Endothelial cell of umbilical vein (primary cell): Measurements from ENCODE around the gene ABCB9. TPM values are rescaled to one million over a fixed set of nuclear protein-coding genes. Genes with fewer than 3 reads are reported as not detected.

Source experiments
- BruUV-seq: library from RNA; stranded (reverse); fragments of 400-500 nt; replicated peaks from 2 replicates; lab custom pipeline; 2021; lab: Mats Ljungman, UMichigan
- CTCF ChIA-PET: fragments of 300-600, 350-600 bp; sonication (Branson Sonifier 250); formaldehyde crosslinking; loops from one replicate; lab custom pipeline; 2021; ENCODE audit warnings: antibody characterized with exemption, inconsistent platforms; lab: Charles Lee
- POLR2A ChIA-PET: fragments of 300-600, 350-600 bp; sonication (Branson Sonifier 250); formaldehyde crosslinking; loops from one replicate; lab custom pipeline; 2021; ENCODE audit warnings: antibody characterized with exemption, inconsistent platforms; lab: Charles Lee
- DNase-seq: peaks from one replicate; pipeline ENCODE4 v3.0.0-alpha.2; 2011; ENCODE audit warnings: low read depth, low spot score
- FAIRE-seq: peaks from 2 replicates; lab custom pipeline; 2011; peaks lifted over from hg19 to GRCh38; lab: Jason Lieb, UNC
- H2AFZ ChIP-seq: 2 replicates; pipeline ENCODE4 v1.6.0; 2012; ENCODE audit warnings: low read depth, low read length, control low read depth, inconsistent platforms
- H3K27ac ChIP-seq: 2 replicates; pipeline ENCODE4 v1.5.1; 2011; ENCODE audit warnings: low read depth, mild to moderate bottlenecking, control low read depth, low read length, moderate library complexity; ENCODE audit not compliant: insufficient read depth
- H3K27me3 ChIP-seq, 2 experiments: 2 replicates each; pipeline versions ENCODE4 v1.6.0 to v1.6.1; 2011; ENCODE audit warnings: low read length in 2 of 2, mixed read lengths in 1 of 2; ENCODE audit not compliant: control insufficient read depth in 2 of 2, insufficient read depth in 2 of 2
- H3K36me3 ChIP-seq, 2 experiments: 2 replicates in 1 of 2; 3 replicates in 1 of 2; pipeline ENCODE4 v1.5.1; 2011; ENCODE audit warnings: low read length in 2 of 2, mild to moderate bottlenecking in 1 of 2, moderate library complexity in 1 of 2; ENCODE audit not compliant: control insufficient read depth in 2 of 2, insufficient read depth in 2 of 2; ENCODE audit errors: extremely low read depth in 1 of 2
- H3K4me1 ChIP-seq: 3 replicates; pipeline ENCODE4 v1.5.1; 2011; ENCODE audit warnings: mild to moderate bottlenecking, low read length; ENCODE audit not compliant: control insufficient read depth, insufficient read depth; ENCODE audit errors: extremely low read depth
- H3K4me2 ChIP-seq: 2 replicates; pipeline ENCODE4 v1.6.1; 2011; ENCODE audit warnings: low read length, control low read depth, mixed read lengths; ENCODE audit not compliant: insufficient read depth
- H3K4me3 ChIP-seq, 3 experiments: fragments of 200-600 bp in 1 of 3; sonication (generic), shearing (Covaris generic) in 1 of 3; replicated peaks in 1 of 3; 2 replicates each; pipeline ENCODE4 v1.5.1; 2011 to 2016; ENCODE audit warnings: control low read depth in 3 of 3, low read length in 3 of 3, mild to moderate bottlenecking in 2 of 3, inconsistent platforms in 1 of 3, low read depth in 1 of 3, moderate library complexity in 1 of 3; ENCODE audit not compliant: insufficient read depth in 1 of 3
- H3K79me2 ChIP-seq: 2 replicates; pipeline ENCODE4 v1.6.0; 2012; ENCODE audit warnings: low read length, inconsistent platforms; ENCODE audit not compliant: control insufficient read depth, insufficient read depth
- H3K9ac ChIP-seq: replicated peaks from 2 replicates; pipeline ENCODE3; 2011; ENCODE audit warnings: low read length, control low read depth; ENCODE audit not compliant: insufficient read depth; ENCODE audit errors: extremely low read depth
- H3K9me1 ChIP-seq: replicated peaks from 3 replicates; pipeline ENCODE4 v1.6.0; 2011; ENCODE audit warnings: mild to moderate bottlenecking, low read length; ENCODE audit not compliant: control insufficient read depth, insufficient read depth; ENCODE audit errors: extremely low read depth
- H3K9me3 ChIP-seq: replicated peaks from 2 replicates; pipeline ENCODE4 v1.5.1; 2012; ENCODE audit warnings: low read length, inconsistent platforms; ENCODE audit not compliant: control insufficient read depth, insufficient read depth
- H4K20me1 ChIP-seq: replicated peaks from 2 replicates; pipeline ENCODE3; 2011; ENCODE audit warnings: mild to moderate bottlenecking, low read length; ENCODE audit not compliant: control insufficient read depth, insufficient read depth; ENCODE audit errors: extremely low read depth
- CTCF ChIP-seq, 2 donors: IDR thresholded peaks; 1 replicate in 1 of 2; 2 replicates in 1 of 2; pipeline ENCODE4 v1.5.1; 2011; ENCODE audit warnings: low read length in 2 of 2, mild to moderate bottlenecking in 2 of 2, moderate library complexity in 2 of 2, control low read depth in 1 of 2, inconsistent platforms in 1 of 2, low read depth in 1 of 2; ENCODE audit not compliant: insufficient read depth in 1 of 2; ENCODE audit errors: extremely low read depth in 1 of 2
- EZH2 ChIP-seq: IDR thresholded peaks from 2 replicates; pipeline ENCODE4 v1.6.1; 2012; ENCODE audit warnings: borderline replicate concordance, low read depth, mild to moderate bottlenecking, moderate library complexity, low read length, inconsistent platforms; ENCODE audit not compliant: severe bottlenecking
- FOS ChIP-seq: IDR thresholded peaks from 2 replicates; pipeline ENCODE4 v1.6.1; 2011; ENCODE audit warnings: mild to moderate bottlenecking, low read length, moderate library complexity, borderline replicate concordance; ENCODE audit not compliant: insufficient read depth
- GATA2 ChIP-seq: IDR thresholded peaks from 2 replicates; pipeline ENCODE4 v1.7.0; 2011; ENCODE audit warnings: low read depth, mild to moderate bottlenecking, moderate library complexity, mixed read lengths, low read length; ENCODE audit not compliant: insufficient read length, insufficient read depth
- JUN ChIP-seq: IDR thresholded peaks from 2 replicates; pipeline ENCODE4 v1.6.1; 2011; ENCODE audit warnings: borderline replicate concordance, low read depth; ENCODE audit not compliant: insufficient read length, insufficient read depth
- MAX ChIP-seq: IDR thresholded peaks from 2 replicates; pipeline ENCODE4 v1.6.1; 2011; ENCODE audit not compliant: insufficient read depth, insufficient read length
- MYC ChIP-seq: IDR thresholded peaks from one replicate; pipeline ENCODE4 v1.6.1; 2011; ENCODE audit warnings: mild to moderate bottlenecking, low read depth, low read length
- POLR2A ChIP-seq: IDR thresholded peaks from 2 replicates; pipeline ENCODE4 v1.6.1; 2012; ENCODE audit warnings: low read depth, mild to moderate bottlenecking, control low read depth, low read length
- POLR2AphosphoS5 ChIP-seq: IDR thresholded peaks from 2 replicates; pipeline ENCODE4 v1.6.1; 2012; ENCODE audit warnings: low read depth, mild to moderate bottlenecking, control low read depth, low read length, moderate library complexity; ENCODE audit not compliant: insufficient read depth
- dilution Hi-C: fragments of 300-500 bp; cut with MboI; formaldehyde crosslinking; loops from one replicate; pipeline ENCODE4 v1.15.0; 2019; ENCODE audit warnings: low sequenced_read_pairs; ENCODE audit not compliant: extremely low pct_ligation_motif_present
- intact Hi-C: fragments of 100-400 bp; cut with micrococcal nuclease; formaldehyde crosslinking; loops from one replicate; pipeline ENCODE4 v1.10.0; 2022
- polyA plus RNA-seq, 4 experiments: library from polyadenylated mRNA; depleted of rRNA in 3 of 4; stranded (reverse) in 3 of 4; unstranded in 1 of 4; fragments of >200 nt; gene quantifications; 2 replicates each; pipeline versions ENCODE4 v1.2.1 to v1.2.3, GENCODE V29; 2011 to 2012; ENCODE audit warnings: missing spikeins in 1 of 4
- total RNA-seq: library from RNA; stranded (reverse); gene quantifications from 2 replicates; pipeline ENCODE4 v1.2.3, GENCODE V29; 2021

The ABCB9 gene
- total and polyA plus RNA-seq, 2 donors (not counting 3 experiments of a cell fraction or from before 2014, with no cell fraction given), result 11.7 to 16.9 TPM

GRCh38 chr12:122987086-122987951 is 21.1 kb upstream of the ABCB9 start:
- intact Hi-C loops (no loop called here), dilution Hi-C loops (no loop called here)
- Histone ChIP-seq H3K4me2 (no peak overlapping the region), H3K4me3 (no peak overlapping the region), H4K20me1 (no peaks in the 10 kb centered on the region), H3K9me1 (no peaks in the 10 kb centered on the region), H3K9ac (no peak overlapping the region), H3K9me3 (no peaks in the 10 kb centered on the region), H2AFZ (no peak overlapping the region), H3K4me1 (peaks cover 19% of the 10 kb centered on the region), H3K36me3 (peaks cover 0 to 8% of the 10 kb centered on the region in 2 experiments), H3K27me3 (no peaks in the 10 kb centered on the region), H3K27ac (no peak overlapping the region), H3K79me2 (peaks cover 8% of the 10 kb centered on the region)
- FAIRE-seq (no peak), DNase-seq (no peak)
- ChIA-PET POLR2A (no interaction called here), CTCF (interaction anchor here (1.9 kb wide), 1 partner anchor 251 kb away, joined by 8 read pairs; no protein-coding TSS in a partner anchor)
- TF ChIP-seq POLR2AphosphoS5 (no peak), CTCF (IDR thresholded peaks at IDR 0.05; ENCODE audit: extremely low read depth in 1 of 2, insufficient read depth in 1 of 2, low read depth in 1 of 2, low read length in 2 of 2) (no peak), FOS (no peak), MYC (no peak), POLR2A (no peak), EZH2 (no peak), JUN (no peak), MAX (no peak), GATA2 (no peak)
- BruUV-seq, result no TSS peak
